Stimulated activated naive B cell treated with anti-CD40 and anti-IgM and Interleukin-4, amounts not matched to agents 10 μg/mL and 1 μg/mL and 100 μg/mL, for 72 hours (primary cell): Measurements from ENCODE around the gene DDR2.
A peak's percentile ranks its signal among the peaks of the same experiment; 100 is the strongest.

Experiments
- ATAC-seq, 2 donors: fragments of 150-1000 bp; cut with Tn5 transposase; replicated peaks; 2 replicates each; pipeline ENCODE4 v1.10.0; 2021; ENCODE audit warnings: moderate library complexity in 1 of 2
- DNase-seq: peaks from one replicate; pipeline ENCODE4 v3.0.0; 2021
- H3K27ac Mint-ChIP-seq: one replicate; pipeline ENCODE4 v1.8.0; 2022; ENCODE audit warnings: mild to moderate bottlenecking, mixed read lengths
- H3K27me3 Mint-ChIP-seq, 2 donors: one replicate each; pipeline ENCODE4 v1.8.0; 2022; ENCODE audit warnings: mixed read lengths in 2 of 2
- H3K36me3 Mint-ChIP-seq, 2 donors: one replicate each; pipeline ENCODE4 v1.8.0; 2022; ENCODE audit warnings: mixed read lengths in 2 of 2, mild to moderate bottlenecking in 1 of 2
- H3K4me1 Mint-ChIP-seq, 2 donors: one replicate each; pipeline ENCODE4 v1.8.0; 2022; ENCODE audit warnings: mixed read lengths in 2 of 2, mild to moderate bottlenecking in 1 of 2
- H3K4me3 Mint-ChIP-seq, 2 donors: one replicate each; pipeline ENCODE4 v1.8.0; 2022; ENCODE audit warnings: mild to moderate bottlenecking in 2 of 2, mixed read lengths in 2 of 2, moderate library complexity in 1 of 2
- H3K9me3 Mint-ChIP-seq, 2 donors: one replicate each; pipeline ENCODE4 v1.8.0; 2022; ENCODE audit warnings: mixed read lengths in 2 of 2, mild to moderate bottlenecking in 1 of 2

The DDR2 gene

GRCh38 chr1:162832470-162832869 is 200.2 kb downstream of the DDR2 start:
- Mint-ChIP-seq H3K27ac (no peak overlapping the region), H3K9me3 (peaks cover 0 to 4% of the 10 kb centered on the region in 2 donors), H3K27me3 (peaks cover 10 to 17% of the 10 kb centered on the region in 2 donors), H3K36me3 (no peaks in the 10 kb centered on the region), H3K4me3 (no peak overlapping the region), H3K4me1 (peaks cover 0 to 2% of the 10 kb centered on the region in 2 donors)
- no peak for DNase-seq
- ATAC-seq, result no peak

GRCh38 chr1:162835157-162835899 is 203.1 kb downstream of the DDR2 start:
- DNase-seq, result no peak
- ATAC-seq, result peak; percentile 19 to 53
- Mint-ChIP-seq H3K36me3 (peaks cover 5% of the 10 kb centered on the region in 2 donors), H3K27me3 (peaks cover 5 to 15% of the 10 kb centered on the region in 2 donors), H3K4me1 (peaks cover 0 to 2% of the 10 kb centered on the region in 2 donors), H3K9me3 (peaks cover 9 to 16% of the 10 kb centered on the region in 2 donors), H3K4me3 (no peak overlapping the region), H3K27ac (no peak overlapping the region)
